Panc1 (cell line): Measurements from ENCODE around the gene ADGRA1.

Experiments used
- CTCF ChIP-seq: fragments of 450-650 bp; IDR thresholded peaks from 2 replicates; pipeline ENCODE4 v1.5.1; 2017; ENCODE audit warnings: mild to moderate bottlenecking
- POLR2AphosphoS5 ChIP-seq: IDR thresholded peaks from 2 replicates; pipeline ENCODE4 v1.6.1; 2012; ENCODE audit warnings: mild to moderate bottlenecking, low read depth, low read length, moderate library complexity

DNA sequence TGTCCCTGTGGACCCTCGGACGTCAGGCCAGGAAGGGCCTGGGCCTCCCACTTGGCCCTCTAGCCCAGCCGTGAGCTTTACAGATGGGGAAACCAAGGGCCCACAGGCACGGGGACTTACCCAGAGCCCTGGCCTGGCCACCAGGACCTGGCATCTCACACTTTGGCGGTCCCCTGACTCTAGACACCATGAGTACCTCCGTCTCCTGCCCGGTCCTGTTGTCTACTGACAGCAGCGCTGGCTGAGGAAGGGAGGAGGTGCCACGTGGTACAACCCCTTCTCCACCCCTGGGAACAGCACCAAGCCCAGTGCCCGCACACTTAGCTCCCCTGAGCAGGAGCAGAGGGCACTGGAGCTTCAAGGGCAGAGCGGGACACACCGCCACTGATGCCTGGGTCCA, 26.1 kb downstream of the ADGRA1 start:
- TF ChIP-seq POLR2AphosphoS5, result no peak
- no peak for TF ChIP-seq CTCF
